ENCODE results near the gene STAT3.

- TF ChIP-seq POLR2A (IDR thresholded peaks at IDR 0.05; ENCODE audit: low read depth, low read length) (no peak), POLR2AphosphoS5 (IDR thresholded peaks at IDR 0.05; ENCODE audit: low read depth, low read length) (no peak), TAF1 (IDR thresholded peaks at IDR 0.05; ENCODE audit: borderline replicate concordance, low read depth, low read length) (no peak)
Measured at GRCh38 chr17:42312035-42312284, 76.3 kb downstream of the STAT3 start.
